HEK293 (cell line): Measurements from ENCODE around the gene ITGA8.

Source experiments
- SALL2 ChIP-seq: fragments of 450-650 bp; formaldehyde crosslinking; IDR thresholded peaks from 2 replicates; pipeline ENCODE4 v1.5.0; 2017; ENCODE audit warnings: missing biosample characterization, mild to moderate bottlenecking, missing genetic modification characterization, borderline replicate concordance
- ZFP37 ChIP-seq: fragments of 450-650 bp; formaldehyde crosslinking; IDR thresholded peaks from 2 replicates; pipeline ENCODE4 v1.5.1; 2016; ENCODE audit warnings: missing biosample characterization, missing genetic modification characterization
- ZNF24 ChIP-seq: fragments of 450-650 bp; formaldehyde crosslinking; IDR thresholded peaks from 2 replicates; pipeline ENCODE4 v1.5.1; 2016; ENCODE audit warnings: missing biosample characterization, missing genetic modification characterization
- ZNF37A ChIP-seq: fragments of 450-650 bp; IDR thresholded peaks from 2 replicates; pipeline ENCODE4 v1.5.1; 2018; ENCODE audit warnings: missing biosample characterization, missing genetic modification characterization
- ZNF423 ChIP-seq: fragments of 450-650 bp; formaldehyde crosslinking; IDR thresholded peaks from 2 replicates; pipeline ENCODE4 v1.5.1; 2016; ENCODE audit warnings: missing biosample characterization, missing genetic modification characterization
- ZNF426 ChIP-seq: fragments of 450-650 bp; formaldehyde crosslinking; IDR thresholded peaks from 2 replicates; pipeline ENCODE4 v1.5.1; 2017; ENCODE audit warnings: missing biosample characterization, missing genetic modification characterization, mild to moderate bottlenecking, inconsistent platforms, moderate library complexity
- ZNF621 ChIP-seq: fragments of 450-650 bp; formaldehyde crosslinking; IDR thresholded peaks from 2 replicates; pipeline ENCODE4 v1.5.1; 2017; ENCODE audit warnings: missing biosample characterization, missing genetic modification characterization
- ZNF629 ChIP-seq: fragments of 450-650 bp; formaldehyde crosslinking; IDR thresholded peaks from 2 replicates; pipeline ENCODE4 v1.5.1; 2017; ENCODE audit warnings: missing biosample characterization, missing genetic modification characterization
- ZSCAN18 ChIP-seq: fragments of 450-650 bp; formaldehyde crosslinking; IDR thresholded peaks from 2 replicates; pipeline ENCODE4 v1.5.1; 2016; ENCODE audit warnings: missing biosample characterization, missing genetic modification characterization
- TF ChIP-seq, protein P1 (sequence below): fragments of 450-650 bp; formaldehyde crosslinking; IDR thresholded peaks from 2 replicates; pipeline ENCODE4 v1.5.1; 2017; ENCODE audit warnings: missing biosample characterization, missing genetic modification characterization
- TF ChIP-seq, protein P2 (sequence below): fragments of 450-650 bp; formaldehyde crosslinking; IDR thresholded peaks from 2 replicates; pipeline ENCODE4 v1.5.1; 2016; ENCODE audit warnings: missing biosample characterization, missing genetic modification characterization

GRCh38 chr10:15747632-15748031 lies 27.9 kb upstream of the ITGA8 start:
- TF ChIP-seq ZNF426 (tag by site-specific recombination) (no peak), ZNF24 (tag by site-specific recombination) (no peak), ZNF621 (tag by site-specific recombination) (no peak), ZFP37 (tag by site-specific recombination) (no peak), ZNF423 (tag by site-specific recombination) (no peak), ZNF629 (no peak), SALL2 (no peak), ZNF37A (tag by site-specific recombination) (no peak), ZSCAN18 (no peak)
- TF ChIP-seq, protein P1, sequence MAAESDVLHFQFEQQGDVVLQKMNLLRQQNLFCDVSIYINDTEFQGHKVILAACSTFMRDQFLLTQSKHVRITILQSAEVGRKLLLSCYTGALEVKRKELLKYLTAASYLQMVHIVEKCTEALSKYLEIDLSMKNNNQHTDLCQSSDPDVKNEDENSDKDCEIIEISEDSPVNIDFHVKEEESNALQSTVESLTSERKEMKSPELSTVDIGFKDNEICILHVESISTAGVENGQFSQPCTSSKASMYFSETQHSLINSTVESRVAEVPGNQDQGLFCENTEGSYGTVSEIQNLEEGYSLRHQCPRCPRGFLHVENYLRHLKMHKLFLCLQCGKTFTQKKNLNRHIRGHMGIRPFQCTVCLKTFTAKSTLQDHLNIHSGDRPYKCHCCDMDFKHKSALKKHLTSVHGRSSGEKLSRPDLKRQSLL (tag by site-specific recombination) = no peak
- TF ChIP-seq, protein P2, sequence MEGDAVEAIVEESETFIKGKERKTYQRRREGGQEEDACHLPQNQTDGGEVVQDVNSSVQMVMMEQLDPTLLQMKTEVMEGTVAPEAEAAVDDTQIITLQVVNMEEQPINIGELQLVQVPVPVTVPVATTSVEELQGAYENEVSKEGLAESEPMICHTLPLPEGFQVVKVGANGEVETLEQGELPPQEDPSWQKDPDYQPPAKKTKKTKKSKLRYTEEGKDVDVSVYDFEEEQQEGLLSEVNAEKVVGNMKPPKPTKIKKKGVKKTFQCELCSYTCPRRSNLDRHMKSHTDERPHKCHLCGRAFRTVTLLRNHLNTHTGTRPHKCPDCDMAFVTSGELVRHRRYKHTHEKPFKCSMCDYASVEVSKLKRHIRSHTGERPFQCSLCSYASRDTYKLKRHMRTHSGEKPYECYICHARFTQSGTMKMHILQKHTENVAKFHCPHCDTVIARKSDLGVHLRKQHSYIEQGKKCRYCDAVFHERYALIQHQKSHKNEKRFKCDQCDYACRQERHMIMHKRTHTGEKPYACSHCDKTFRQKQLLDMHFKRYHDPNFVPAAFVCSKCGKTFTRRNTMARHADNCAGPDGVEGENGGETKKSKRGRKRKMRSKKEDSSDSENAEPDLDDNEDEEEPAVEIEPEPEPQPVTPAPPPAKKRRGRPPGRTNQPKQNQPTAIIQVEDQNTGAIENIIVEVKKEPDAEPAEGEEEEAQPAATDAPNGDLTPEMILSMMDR (tag by site-specific recombination) = no peak
